Liver (tissue), 9 donors: ENCODE measurements around the gene PRKACA. TPM values are rescaled to one million over a fixed set of nuclear protein-coding genes. Genes with fewer than 3 reads are reported as not detected.

Experiments
- DNase-seq: peaks from one replicate; pipeline ENCODE4 v3.0.0-alpha.2; 2017; ENCODE audit warnings: low spot score
- H3K27ac ChIP-seq, 2 donors: one replicate each; pipeline ENCODE4 v1.7.0; 2013; ENCODE audit warnings: inconsistent platforms in 2 of 2, low read length in 2 of 2, control low read depth in 1 of 2, low read depth in 1 of 2, mild to moderate bottlenecking in 1 of 2
- H3K27me3 ChIP-seq, 4 donors: one replicate each; pipeline versions ENCODE4 v1.6.1 to v1.7.0; 2013; ENCODE audit warnings: low read length in 3 of 4, inconsistent platforms in 1 of 4, mild to moderate bottlenecking in 1 of 4, moderate library complexity in 1 of 4; ENCODE audit not compliant: control insufficient read depth in 4 of 4, insufficient read depth in 4 of 4
- H3K36me3 ChIP-seq, 4 donors: one replicate each; pipeline versions ENCODE4 v1.6.1 to v1.7.0; 2013; ENCODE audit warnings: low read length in 3 of 4, mild to moderate bottlenecking in 3 of 4, low read depth in 1 of 4, moderate library complexity in 1 of 4; ENCODE audit not compliant: control insufficient read depth in 4 of 4, insufficient read depth in 3 of 4
- H3K4me1 ChIP-seq, 4 donors: one replicate each; pipeline versions ENCODE4 v1.6.1 to v1.7.0; 2013; ENCODE audit warnings: low read length in 3 of 4, mild to moderate bottlenecking in 3 of 4, moderate library complexity in 1 of 4; ENCODE audit not compliant: control insufficient read depth in 4 of 4, insufficient read depth in 4 of 4
- H3K4me3 ChIP-seq, 3 donors: one replicate each; pipeline versions ENCODE4 v1.6.1 to v1.7.0; 2013; ENCODE audit warnings: low read length in 3 of 3, control low read depth in 1 of 3, low read depth in 1 of 3, mild to moderate bottlenecking in 1 of 3
- H3K9ac ChIP-seq, 2 donors: one replicate each; pipeline ENCODE4 v1.7.0; 2013; ENCODE audit warnings: low read length in 2 of 2, mild to moderate bottlenecking in 2 of 2, moderate library complexity in 2 of 2, control low read depth in 1 of 2, low read depth in 1 of 2
- H3K9me3 ChIP-seq, 4 donors: one replicate each; pipeline versions ENCODE4 v1.6.1 to v1.7.0; 2013; ENCODE audit warnings: low read length in 3 of 4; ENCODE audit not compliant: control insufficient read depth in 4 of 4
- ATF3 ChIP-seq: IDR thresholded peaks from 2 replicates; pipeline ENCODE4 v1.6.1; 2016; ENCODE audit warnings: antibody characterized with exemption
- CTCF ChIP-seq: fragments of 150-350 bp; IDR thresholded peaks from 2 replicates; pipeline ENCODE4 v1.5.1; 2017; ENCODE audit warnings: improper control_type of control experiment, low read depth, low read length; ENCODE audit not compliant: missing input control
- EGR1 ChIP-seq, 2 donors: IDR thresholded peaks; 2 replicates each; pipeline ENCODE4 v1.6.1; 2016 to 2018; ENCODE audit warnings: antibody characterized with exemption in 2 of 2, low read depth in 2 of 2
- FOXA1 ChIP-seq: IDR thresholded peaks from 2 replicates; pipeline ENCODE4 v1.6.1; 2016; ENCODE audit warnings: antibody characterized with exemption
- GABPA ChIP-seq, 2 donors: IDR thresholded peaks in 1 of 2; conservative IDR thresholded peaks in 1 of 2; 2 replicates each; pipeline ENCODE4 v1.6.1; 2016; ENCODE audit warnings: antibody characterized with exemption in 2 of 2, mild to moderate bottlenecking in 1 of 2, moderate library complexity in 1 of 2
- HNF4A ChIP-seq, 2 donors: conservative IDR thresholded peaks; 2 replicates each; pipeline ENCODE4 v1.6.1; 2016; ENCODE audit warnings: antibody characterized with exemption in 2 of 2, mild to moderate bottlenecking in 2 of 2
- HNF4G ChIP-seq: IDR thresholded peaks from 2 replicates; pipeline ENCODE4 v1.6.1; 2016; ENCODE audit warnings: antibody characterized with exemption
- JUND ChIP-seq, 2 donors: IDR thresholded peaks; 2 replicates each; pipeline ENCODE4 v1.6.1; 2016; ENCODE audit warnings: antibody characterized with exemption in 2 of 2
- MAX ChIP-seq: IDR thresholded peaks from 2 replicates; pipeline ENCODE4 v1.6.1; 2016; ENCODE audit warnings: antibody characterized with exemption
- NR2F2 ChIP-seq: IDR thresholded peaks from 2 replicates; pipeline ENCODE4 v1.6.1; 2016; ENCODE audit warnings: antibody characterized with exemption
- RAD21 ChIP-seq, 2 donors: IDR thresholded peaks; 2 replicates each; pipeline ENCODE4 v1.6.1; 2016; ENCODE audit warnings: antibody characterized with exemption in 2 of 2, mild to moderate bottlenecking in 2 of 2
- REST ChIP-seq: IDR thresholded peaks from 2 replicates; pipeline ENCODE4 v1.6.1; 2016; ENCODE audit warnings: antibody characterized with exemption, mild to moderate bottlenecking
- RXRA ChIP-seq, 2 donors: IDR thresholded peaks; 2 replicates each; pipeline ENCODE4 v1.6.1; 2017 to 2018; ENCODE audit warnings: antibody characterized with exemption in 2 of 2, mild to moderate bottlenecking in 1 of 2
- SP1 ChIP-seq: IDR thresholded peaks from 2 replicates; pipeline ENCODE4 v1.6.1; 2018; ENCODE audit warnings: antibody characterized with exemption, mild to moderate bottlenecking
- TAF1 ChIP-seq: conservative IDR thresholded peaks from 2 replicates; pipeline ENCODE4 v1.6.1; 2016; ENCODE audit warnings: antibody characterized with exemption, mild to moderate bottlenecking
- YY1 ChIP-seq: IDR thresholded peaks from 2 replicates; pipeline ENCODE4 v1.6.1; 2016; ENCODE audit warnings: antibody characterized with exemption, mild to moderate bottlenecking
- ZBTB33 ChIP-seq: IDR thresholded peaks from 2 replicates; pipeline ENCODE4 v1.6.1; 2016; ENCODE audit warnings: antibody characterized with exemption
- WGBS: extraction: QIAGEN DNeasy Blood & Tissue Kit; methylation state at CpG from one replicate; pipeline ENCODE4 v1.1.7; 2013; 5-methylcytosine and 5-hydroxymethylcytosine counted together
- polyA plus RNA-seq, 2 donors: library from polyadenylated mRNA; stranded (reverse) in 1 of 2; unstranded in 1 of 2; fragments of 200-250 nt in 1 of 2; fragments of >200 nt in 1 of 2; fragmentation: Nextera tagmentation in 1 of 2; extraction: Ambion mirVana in 1 of 2; gene quantifications; one replicate each; pipeline versions ENCODE4 v1.2.1 to v1.2.3, GENCODE V29; 2013 to 2015
- total RNA-seq, 2 donors: library from RNA; depleted of rRNA; stranded (reverse); fragments of >200 nt; gene quantifications; one replicate each; pipeline ENCODE4 v1.2.3, GENCODE V29; 2014
- donor health status: healthy.
- donor health status: healthy.
- donor health status: healthy.
- donor health status: healthy.
- donor health status: healthy.

The PRKACA gene
- total RNA-seq, result 10 to 100 TPM; 28.5 to 51.9 TPM
- polyA plus RNA-seq, result 10 to 100 TPM; 15.5 to 72.4 TPM

- H3K27me3 ChIP-seq, result no peaks in the 10 kb centered on the region
- under 1% methylated on average over 67 of the region's 67 CpGs for WGBS
- H3K9me3 ChIP-seq, result no peaks in the 10 kb centered on the region
- H3K27ac ChIP-seq, result peak within 1 kb of the TSS; percentile 93 to 100
- peak within 1 kb of the TSS; percentile 62 to 90 (median 88) for H3K4me3 ChIP-seq
- no peaks in the 10 kb centered on the region for H3K36me3 ChIP-seq
- peaks cover 8 to 57% (median 50%) of the 10 kb centered on the region in 4 donors for H3K4me1 ChIP-seq
- peak within 1 kb of the TSS; percentile 73 to 93 for H3K9ac ChIP-seq
- TF ChIP-seq ATF3, result no peak
- peak in 1 of 2 donors; percentile 28 for TF ChIP-seq HNF4A (conservative IDR thresholded peaks at IDR 0.05)
- TF ChIP-seq GABPA (IDR thresholded peaks at IDR 0.05 in 1 of 2, conservative IDR thresholded peaks at IDR 0.05 in 1 of 2), result peak in 1 of 2 donors; percentile 8
- no peak for TF ChIP-seq MAX
- no peak for TF ChIP-seq JUND (IDR thresholded peaks at IDR 0.05)
- peak; percentile 94 for TF ChIP-seq SP1
- TF ChIP-seq NR2F2, result no peak
- peak; percentile 95 to 98 for TF ChIP-seq EGR1 (IDR thresholded peaks at IDR 0.05; ENCODE audit: low read depth in 2 of 2)
- peak in 1 of 2 donors; percentile 49 for TF ChIP-seq RXRA (IDR thresholded peaks at IDR 0.05)
- TF ChIP-seq HNF4G, result no peak
- peak; percentile 97 for DNase-seq
Measured at GRCh38 chr19:14117668-14118164, at the start of gene PRKACA. Gene PRKACA (minus strand): TSS chr19:14117762. CDS start chr19:14117547, 215 bp downstream.

- H3K9me3 ChIP-seq, result no peaks in the 10 kb centered on the region
- 65% methylated on average over 12 of the region's 12 CpGs for WGBS
- no peak overlapping the region for H3K27ac ChIP-seq
- H3K36me3 ChIP-seq, result no peaks in the 10 kb centered on the region
- no peaks in the 10 kb centered on the region for H3K27me3 ChIP-seq
- peaks cover 0 to 7% (median 0%) of the 10 kb centered on the region in 4 donors for H3K4me1 ChIP-seq
- H3K4me3 ChIP-seq, result no peak overlapping the region
- TF ChIP-seq RAD21 (IDR thresholded peaks at IDR 0.05), result no peak
- TF ChIP-seq TAF1, result no peak
- no peak for TF ChIP-seq GABPA (IDR thresholded peaks at IDR 0.05 in 1 of 2, conservative IDR thresholded peaks at IDR 0.05 in 1 of 2)
- TF ChIP-seq JUND (IDR thresholded peaks at IDR 0.05), result no peak
- TF ChIP-seq EGR1 (IDR thresholded peaks at IDR 0.05; ENCODE audit: low read depth in 2 of 2), result no peak
- TF ChIP-seq YY1, result no peak
- TF ChIP-seq FOXA1, result no peak
- no peak for TF ChIP-seq ZBTB33
- TF ChIP-seq REST, result no peak
- TF ChIP-seq RXRA (IDR thresholded peaks at IDR 0.05), result no peak
- no peak for TF ChIP-seq CTCF
- no peak for TF ChIP-seq SP1
- TF ChIP-seq ATF3, result no peak
- TF ChIP-seq MAX, result no peak
- no peak for DNase-seq
- no peak overlapping the region for H3K9ac ChIP-seq
Measured at GRCh38 chr19:14166999-14167575, 49.5 kb upstream of the PRKACA start.
